Measurements from ENCODE around the gene RHOT1.
"Not testable (repeated sequence)": the region's sequence is repeated elsewhere in the genome, so short reads cannot be mapped to it uniquely, and the experiment has no call there.

DNA sequence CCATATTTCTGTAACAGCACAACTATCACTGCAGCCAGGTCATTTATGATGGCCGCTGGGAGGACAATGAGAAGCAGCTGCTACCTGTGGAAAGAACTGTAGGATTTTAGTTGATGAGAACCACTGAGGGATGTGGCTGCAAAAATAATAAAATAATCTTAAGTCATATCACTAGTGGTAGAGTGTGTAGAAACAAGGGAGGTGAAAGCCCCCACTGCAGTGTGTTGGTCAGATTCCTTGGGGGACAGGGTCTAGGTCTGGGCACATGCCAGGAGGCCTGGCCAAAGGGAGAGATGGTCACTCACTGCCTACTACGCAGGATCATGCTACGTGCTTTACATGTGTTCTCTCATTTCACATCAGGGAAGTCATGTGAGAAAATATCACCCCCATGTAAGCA, 24.2 kb upstream of the RHOT1 start:
- TF ChIP-seq, protein P1, sequence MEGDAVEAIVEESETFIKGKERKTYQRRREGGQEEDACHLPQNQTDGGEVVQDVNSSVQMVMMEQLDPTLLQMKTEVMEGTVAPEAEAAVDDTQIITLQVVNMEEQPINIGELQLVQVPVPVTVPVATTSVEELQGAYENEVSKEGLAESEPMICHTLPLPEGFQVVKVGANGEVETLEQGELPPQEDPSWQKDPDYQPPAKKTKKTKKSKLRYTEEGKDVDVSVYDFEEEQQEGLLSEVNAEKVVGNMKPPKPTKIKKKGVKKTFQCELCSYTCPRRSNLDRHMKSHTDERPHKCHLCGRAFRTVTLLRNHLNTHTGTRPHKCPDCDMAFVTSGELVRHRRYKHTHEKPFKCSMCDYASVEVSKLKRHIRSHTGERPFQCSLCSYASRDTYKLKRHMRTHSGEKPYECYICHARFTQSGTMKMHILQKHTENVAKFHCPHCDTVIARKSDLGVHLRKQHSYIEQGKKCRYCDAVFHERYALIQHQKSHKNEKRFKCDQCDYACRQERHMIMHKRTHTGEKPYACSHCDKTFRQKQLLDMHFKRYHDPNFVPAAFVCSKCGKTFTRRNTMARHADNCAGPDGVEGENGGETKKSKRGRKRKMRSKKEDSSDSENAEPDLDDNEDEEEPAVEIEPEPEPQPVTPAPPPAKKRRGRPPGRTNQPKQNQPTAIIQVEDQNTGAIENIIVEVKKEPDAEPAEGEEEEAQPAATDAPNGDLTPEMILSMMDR (IDR thresholded peaks at IDR 0.05), result not testable (repeated sequence)
- not testable (repeated sequence) for TF ChIP-seq EZH2 (IDR thresholded peaks at IDR 0.05)

All from neural progenitor cell (in vitro differentiated cells).